ENCODE results near the gene CDHR4.

DNA sequence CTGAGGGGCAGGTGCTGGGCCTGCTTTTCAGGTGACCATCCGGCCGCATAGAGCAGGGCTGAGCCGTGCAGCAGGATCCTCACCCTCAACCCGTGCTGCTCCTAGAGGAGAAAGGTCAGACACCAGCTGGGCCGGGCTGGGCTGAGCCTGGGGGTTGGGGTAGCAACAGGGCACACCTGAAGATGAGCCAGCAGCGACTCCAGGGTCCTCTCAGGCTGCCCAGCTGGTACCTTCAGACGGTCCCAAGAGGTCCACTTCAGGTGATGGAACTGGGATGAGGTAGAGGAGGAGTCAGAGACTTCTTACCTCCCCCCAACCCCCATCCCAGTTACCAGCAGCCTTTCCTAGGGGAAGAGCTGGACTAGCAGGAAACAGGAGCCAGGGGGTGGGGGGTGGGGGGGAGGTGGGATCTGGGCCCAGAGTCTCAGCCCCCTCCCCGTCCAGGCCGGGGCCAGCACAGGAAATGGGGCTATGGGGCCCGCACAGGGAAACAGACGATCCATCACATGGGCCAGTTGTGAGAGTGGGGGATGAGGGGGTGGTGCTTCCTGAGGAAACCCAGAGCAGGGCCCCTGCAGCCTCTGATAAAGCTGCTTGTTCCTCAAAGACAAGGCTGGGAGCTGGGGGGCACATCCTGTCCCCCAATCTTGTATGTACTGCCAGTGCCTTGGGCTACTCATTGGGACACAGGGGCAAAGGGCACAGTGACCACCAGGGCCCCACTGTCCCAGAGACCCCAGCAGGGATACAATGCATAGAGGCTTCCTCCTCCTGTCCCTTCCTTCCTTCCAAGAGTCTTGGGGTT lies 6.4 kb upstream of the CDHR4 start:
- TF ChIP-seq CTCF (IDR thresholded peaks at IDR 0.05), result no peak
- no peak for TF ChIP-seq POLR2A (IDR thresholded peaks at IDR 0.05)

Measured in heart left ventricle (tissue), 13 donors.